A549 (cell line): Measurements from ENCODE around the gene VPS13A. TPM values are rescaled to one million over a fixed set of nuclear protein-coding genes. Genes with fewer than 3 reads are reported as not detected.

Experiments
- ATAC-seq, 2 experiments: fragments of 200-7000 bp in 1 of 2; fragments of >200 bp in 1 of 2; cut with Nextera tagmentation in 1 of 2; cut with Tn5 transposase in 1 of 2; 3 replicates each; pipeline versions ENCODE4 v1.8.0 to v1.9.1; 2018 to 2020; ENCODE audit warnings: mild to moderate bottlenecking in 1 of 2, moderate library complexity in 1 of 2
- CTCF ChIA-PET: fragments of 300-600 bp; sonication (Branson Sonifier 250); formaldehyde crosslinking; extraction: SDS; loops from one replicate; lab custom pipeline; 2021; ENCODE audit warnings: antibody characterized with exemption, inconsistent platforms; lab: Yijun Ruan, JAX
- POLR2A ChIA-PET: fragments of 350-600 bp; formaldehyde crosslinking; extraction: SDS; loops from one replicate; lab custom pipeline; 2021; ENCODE audit warnings: antibody characterized with exemption, inconsistent platforms; lab: Yijun Ruan, JAX
- DNase-seq, 2 experiments: peaks; one replicate each; pipeline versions ENCODE4 v3.0.0 to v3.0.0-alpha.2; 2011 to 2016; ENCODE audit warnings: low read depth in 1 of 2, low spot score in 1 of 2
- FAIRE-seq: peaks from 2 replicates; lab custom pipeline; 2011; peaks lifted over from hg19 to GRCh38; lab: Jason Lieb, UNC
- H3K27ac ChIP-seq, 2 experiments: fragments of >200 bp; sonication (Bioruptor Twin); formaldehyde crosslinking; 3 replicates each; pipeline ENCODE4 v1.5.1; 2016 to 2017
- H3K4me1 ChIP-seq: fragments of >200 bp; sonication (Bioruptor Twin); formaldehyde crosslinking; 3 replicates; pipeline ENCODE4 v1.6.1; 2016
- H3K4me2 ChIP-seq: fragments of >200 bp; sonication (Bioruptor Twin); formaldehyde crosslinking; 3 replicates; pipeline ENCODE4 v1.6.1; 2016
- H3K4me3 ChIP-seq: fragments of >200 bp; sonication (Bioruptor Twin); formaldehyde crosslinking; 3 replicates; pipeline ENCODE4 v1.5.1; 2016
- H3K9me3 ChIP-seq: fragments of >200 bp; sonication (Bioruptor Twin); formaldehyde crosslinking; 3 replicates; pipeline ENCODE4 v1.6.1; 2016
- CEBPB ChIP-seq, 2 experiments: fragments of >200 bp in 1 of 2; sonication (Bioruptor Twin) in 1 of 2; formaldehyde crosslinking in 1 of 2; IDR thresholded peaks; 2 replicates each; pipeline ENCODE4 v1.6.1; 2012 to 2016
- CHD2 ChIP-seq: fragments of 150-350 bp; IDR thresholded peaks from 2 replicates; pipeline ENCODE4 v1.6.1; 2014; ENCODE audit warnings: low read length; ENCODE audit not compliant: partially characterized antibody
- EHF ChIP-seq: fragments of 250-450 bp; sonication (Bioruptor Pico); IDR thresholded peaks from 2 replicates; pipeline ENCODE4 v1.5.0; 2020; ENCODE audit warnings: mild to moderate bottlenecking
- EHMT2 ChIP-seq: fragments of 200-600 bp; sonication (generic); IDR thresholded peaks from 2 replicates; pipeline ENCODE4 v1.6.1; 2016; ENCODE audit warnings: antibody characterized with exemption, low read depth, mild to moderate bottlenecking, moderate library complexity
- FOSB ChIP-seq: fragments of 250-450 bp; sonication (Bioruptor Pico); IDR thresholded peaks from 2 replicates; pipeline ENCODE4 v1.5.0; 2020; ENCODE audit warnings: mild to moderate bottlenecking, moderate library complexity
- FOSL2 ChIP-seq, 2 experiments: fragments of 450-650 bp in 1 of 2; fragments of >200 bp in 1 of 2; sonication (Bioruptor Twin) in 1 of 2; formaldehyde crosslinking; IDR thresholded peaks; 2 replicates each; pipeline versions ENCODE4 v1.5.0 to v1.6.1; 2016 to 2020; ENCODE audit warnings: mild to moderate bottlenecking in 1 of 2, moderate library complexity in 1 of 2
- GATA3 ChIP-seq: IDR thresholded peaks from 2 replicates; pipeline ENCODE4 v1.6.1; 2012; ENCODE audit warnings: borderline replicate concordance
- HOXB13 ChIP-seq: fragments of 250-450 bp; sonication (Bioruptor Pico); IDR thresholded peaks from 2 replicates; pipeline ENCODE4 v1.5.0; 2020; ENCODE audit warnings: low read depth, mild to moderate bottlenecking, moderate library complexity
- JUNB ChIP-seq: fragments of >200 bp; sonication (Bioruptor Twin); formaldehyde crosslinking; IDR thresholded peaks from 2 replicates; pipeline ENCODE4 v1.6.1; 2016
- KDM1A ChIP-seq: fragments of 200-600 bp; sonication (generic); IDR thresholded peaks from 2 replicates; pipeline ENCODE4 v1.6.1; 2016; ENCODE audit warnings: low read depth, mild to moderate bottlenecking
- KDM5A ChIP-seq: fragments of 200-600 bp; sonication (generic); IDR thresholded peaks from 2 replicates; pipeline ENCODE4 v1.6.1; 2016; ENCODE audit warnings: antibody characterized with exemption, mild to moderate bottlenecking
- MAZ ChIP-seq: fragments of 150-350 bp; IDR thresholded peaks from 2 replicates; pipeline ENCODE4 v1.6.1; 2014; ENCODE audit warnings: antibody characterized with exemption, low read depth, low read length, borderline replicate concordance
- NPAS2 ChIP-seq: fragments of 250-450 bp; sonication (Bioruptor Pico); IDR thresholded peaks from 2 replicates; pipeline ENCODE4 v1.8.0; 2022; ENCODE audit warnings: mild to moderate bottlenecking, moderate library complexity, borderline replicate concordance
- POLR2AphosphoS2 ChIP-seq: conservative IDR thresholded peaks from 2 replicates; pipeline ENCODE4 v1.6.1; 2012; ENCODE audit warnings: low read length, improper control_type of control experiment, inconsistent platforms
- RAD21 ChIP-seq, 2 experiments: fragments of >200 bp in 1 of 2; sonication (Bioruptor Twin) in 1 of 2; formaldehyde crosslinking in 1 of 2; IDR thresholded peaks in 1 of 2; conservative IDR thresholded peaks in 1 of 2; 2 replicates in 1 of 2; 3 replicates in 1 of 2; pipeline ENCODE4 v1.6.1; 2012 to 2018; ENCODE audit warnings: inconsistent platforms in 1 of 2
- RARB ChIP-seq: fragments of 250-450 bp; sonication (Bioruptor Pico); IDR thresholded peaks from 2 replicates; pipeline ENCODE4 v1.8.0; 2021; ENCODE audit warnings: mild to moderate bottlenecking, moderate library complexity
- RCOR1 ChIP-seq: fragments of 150-350 bp; IDR thresholded peaks from 2 replicates; pipeline ENCODE4 v1.6.1; 2014; ENCODE audit warnings: antibody characterized with exemption, low read length, low read depth
- RFX5 ChIP-seq: fragments of 450-650 bp; IDR thresholded peaks from 2 replicates; pipeline ENCODE4 v1.7.1; 2014; ENCODE audit warnings: antibody characterized with exemption, mild to moderate bottlenecking, moderate library complexity
- RNF2 ChIP-seq: fragments of 200-600 bp; sonication (generic); IDR thresholded peaks from 2 replicates; pipeline ENCODE4 v1.6.1; 2016; ENCODE audit warnings: low read depth, mild to moderate bottlenecking, antibody characterized with exemption, moderate library complexity, borderline replicate concordance
- SMC3 ChIP-seq: fragments of >200 bp; sonication (Bioruptor Twin); formaldehyde crosslinking; IDR thresholded peaks from 3 replicates; pipeline ENCODE4 v1.6.1; 2018; ENCODE audit warnings: inconsistent platforms
- SREBF2 ChIP-seq: fragments of 450-650 bp; IDR thresholded peaks from 2 replicates; pipeline ENCODE4 v1.6.1; 2014; ENCODE audit warnings: mild to moderate bottlenecking, moderate library complexity
- ZC3H11A ChIP-seq: fragments of 450-650 bp; IDR thresholded peaks from 2 replicates; pipeline ENCODE4 v1.6.1; 2014; ENCODE audit warnings: antibody characterized with exemption, mild to moderate bottlenecking
- WGBS: methylation state at CpG from one replicate; pipeline ENCODE4 v1.1.6; 2017; ENCODE audit errors: missing lambda C conversion rate; 5-methylcytosine and 5-hydroxymethylcytosine counted together
- polyA plus RNA-seq, 4 experiments: library from polyadenylated mRNA; depleted of rRNA in 3 of 4; stranded (reverse); fragments of >200 nt; fragmentation: RNase III in 1 of 4; extraction: RNeasy Plus Mini Kit Qiagen cat#74134 plus additional on column Dnase treatment in 1 of 4; gene quantifications; 2 replicates in 3 of 4; 3 replicates in 1 of 4; pipeline ENCODE4 v1.2.3, GENCODE V29; 2011 to 2017
- TF ChIP-seq, protein P1 (sequence below): fragments of >200 bp; sonication (Bioruptor Twin); formaldehyde crosslinking; IDR thresholded peaks from 3 replicates; pipeline ENCODE4 v1.6.1; 2016
- TF ChIP-seq, protein P2 (sequence below): fragments of 250-450 bp; sonication (Bioruptor Pico); IDR thresholded peaks from 2 replicates; pipeline ENCODE4 v1.5.0; 2020; ENCODE audit warnings: low read depth, mild to moderate bottlenecking, moderate library complexity
- TF ChIP-seq, protein P3 (sequence below): fragments of 450-650 bp; IDR thresholded peaks from 2 replicates; pipeline ENCODE4 v1.6.1; 2014; ENCODE audit warnings: antibody characterized with exemption
- TF ChIP-seq, protein P4 (sequence below): IDR thresholded peaks from 2 replicates; pipeline ENCODE4 v1.6.1; 2012; ENCODE audit warnings: low read depth, borderline replicate concordance
- TF ChIP-seq, protein P5 (sequence below): fragments of 200-600 bp; sonication (generic); IDR thresholded peaks from 2 replicates; pipeline ENCODE4 v1.6.1; 2016; ENCODE audit warnings: antibody characterized with exemption, mild to moderate bottlenecking, moderate library complexity
- TF ChIP-seq, protein P6 (sequence below): fragments of >200 bp; sonication (Bioruptor Twin); formaldehyde crosslinking; IDR thresholded peaks from 3 replicates; pipeline ENCODE4 v1.5.1; 2016

The VPS13A gene
- polyA plus RNA-seq, 2 of the 4 experiments (the other 2 are of a cell fraction): 12.3 to 66.6 TPM

DNA sequence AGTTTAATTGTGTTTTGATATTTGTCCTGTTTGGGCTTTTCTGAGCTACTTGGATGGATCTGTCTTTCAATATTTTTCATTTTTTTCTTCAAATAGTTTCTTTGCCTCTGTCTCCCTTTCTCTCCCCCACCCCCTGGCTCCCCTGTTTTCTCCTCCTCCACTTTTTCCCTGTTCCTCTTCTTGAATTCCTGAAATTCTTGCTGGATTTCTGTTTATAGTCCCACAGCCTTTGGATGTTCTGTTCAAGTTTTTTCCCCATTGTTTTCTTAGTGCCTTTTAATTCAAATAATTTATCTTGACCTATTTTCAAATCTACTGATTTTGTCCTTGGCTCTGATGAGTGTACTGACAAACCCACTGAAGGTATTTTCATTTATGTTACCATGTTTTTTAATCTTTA, 113.0 kb downstream of the VPS13A start:
- H3K4me1 ChIP-seq: no peaks in the 10 kb centered on the region
- TF ChIP-seq POLR2AphosphoS2 (no peak), CEBPB (IDR thresholded peaks at IDR 0.05) (no peak), KDM5A (no peak), RARB (no peak), RCOR1 (no peak), HOXB13 (CRISPR knock-in tag) (no peak), MAZ (no peak), EHF (CRISPR knock-in tag) (no peak), SREBF2 (no peak), EHMT2 (no peak), RNF2 (no peak), FOSL2 (IDR thresholded peaks at IDR 0.05) (no peak), FOSL2 (CRISPR knock-in tag; IDR thresholded peaks at IDR 0.05) (no peak), RFX5 (no peak)
- TF ChIP-seq, protein P1, sequence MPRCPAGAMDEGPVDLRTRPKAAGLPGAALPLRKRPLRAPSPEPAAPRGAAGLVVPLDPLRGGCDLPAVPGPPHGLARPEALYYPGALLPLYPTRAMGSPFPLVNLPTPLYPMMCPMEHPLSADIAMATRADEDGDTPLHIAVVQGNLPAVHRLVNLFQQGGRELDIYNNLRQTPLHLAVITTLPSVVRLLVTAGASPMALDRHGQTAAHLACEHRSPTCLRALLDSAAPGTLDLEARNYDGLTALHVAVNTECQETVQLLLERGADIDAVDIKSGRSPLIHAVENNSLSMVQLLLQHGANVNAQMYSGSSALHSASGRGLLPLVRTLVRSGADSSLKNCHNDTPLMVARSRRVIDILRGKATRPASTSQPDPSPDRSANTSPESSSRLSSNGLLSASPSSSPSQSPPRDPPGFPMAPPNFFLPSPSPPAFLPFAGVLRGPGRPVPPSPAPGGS: no peak
- TF ChIP-seq, protein P2, sequence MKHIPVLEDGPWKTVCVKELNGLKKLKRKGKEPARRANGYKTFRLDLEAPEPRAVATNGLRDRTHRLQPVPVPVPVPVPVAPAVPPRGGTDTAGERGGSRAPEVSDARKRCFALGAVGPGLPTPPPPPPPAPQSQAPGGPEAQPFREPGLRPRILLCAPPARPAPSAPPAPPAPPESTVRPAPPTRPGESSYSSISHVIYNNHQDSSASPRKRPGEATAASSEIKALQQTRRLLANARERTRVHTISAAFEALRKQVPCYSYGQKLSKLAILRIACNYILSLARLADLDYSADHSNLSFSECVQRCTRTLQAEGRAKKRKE: no peak
- TF ChIP-seq, protein P3, sequence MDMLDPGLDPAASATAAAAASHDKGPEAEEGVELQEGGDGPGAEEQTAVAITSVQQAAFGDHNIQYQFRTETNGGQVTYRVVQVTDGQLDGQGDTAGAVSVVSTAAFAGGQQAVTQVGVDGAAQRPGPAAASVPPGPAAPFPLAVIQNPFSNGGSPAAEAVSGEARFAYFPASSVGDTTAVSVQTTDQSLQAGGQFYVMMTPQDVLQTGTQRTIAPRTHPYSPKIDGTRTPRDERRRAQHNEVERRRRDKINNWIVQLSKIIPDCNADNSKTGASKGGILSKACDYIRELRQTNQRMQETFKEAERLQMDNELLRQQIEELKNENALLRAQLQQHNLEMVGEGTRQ: no peak
- TF ChIP-seq, protein P4, sequence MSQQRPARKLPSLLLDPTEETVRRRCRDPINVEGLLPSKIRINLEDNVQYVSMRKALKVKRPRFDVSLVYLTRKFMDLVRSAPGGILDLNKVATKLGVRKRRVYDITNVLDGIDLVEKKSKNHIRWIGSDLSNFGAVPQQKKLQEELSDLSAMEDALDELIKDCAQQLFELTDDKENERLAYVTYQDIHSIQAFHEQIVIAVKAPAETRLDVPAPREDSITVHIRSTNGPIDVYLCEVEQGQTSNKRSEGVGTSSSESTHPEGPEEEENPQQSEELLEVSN: no peak
- CTCF ChIA-PET: interaction anchor here (2.5 kb wide), 1 partner anchor 11 kb away, joined by 10 read pairs; no protein-coding TSS in a partner anchor
- no peak for DNase-seq
- no peak overlapping the region for H3K4me3 ChIP-seq
- H3K4me2 ChIP-seq: no peak overlapping the region
- FAIRE-seq: no peak
- no peak overlapping the region for H3K27ac ChIP-seq
- peaks cover 7% of the 10 kb centered on the region; the same call in 1 of the 3 replicates for H3K9me3 ChIP-seq
- no peak for ATAC-seq
- POLR2A ChIA-PET: no interaction called here

DNA sequence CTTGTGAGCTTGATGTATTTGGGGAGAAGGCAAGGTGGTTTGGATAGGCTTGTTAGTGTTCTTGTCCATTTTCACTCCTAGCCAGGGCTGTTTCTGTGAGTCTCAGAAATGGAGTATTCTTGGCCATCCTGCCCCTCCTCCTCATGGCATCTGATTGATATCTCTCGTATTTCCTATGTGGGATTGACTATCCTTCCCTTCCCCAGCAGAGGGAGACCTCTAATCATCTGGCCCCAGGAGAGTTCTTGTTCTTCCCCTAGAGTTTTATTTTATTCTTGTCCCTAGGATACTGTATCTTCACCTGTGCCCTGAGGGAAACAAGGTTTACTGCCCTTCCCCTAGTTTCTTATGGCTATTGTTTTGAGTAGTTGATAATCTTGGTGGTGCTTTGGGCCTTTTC, 114.4 kb downstream of the VPS13A start:
- H3K27ac ChIP-seq: no peak overlapping the region
- no peak for FAIRE-seq
- peaks cover 7% of the 10 kb centered on the region; the same call in 1 of the 3 replicates for H3K9me3 ChIP-seq
- ATAC-seq: peak; percentile 70 to 93
- peak; percentile 29 to 42 for DNase-seq
- 34% methylated on average over 1 of the region's 1 CpG for WGBS
- ChIA-PET CTCF (interaction anchor here (0.6 to 2.5 kb wide), 6 partner anchors 10 to 125 kb away, joined by 3 to 10 read pairs (median 3); no protein-coding TSS in a partner anchor), POLR2A (no interaction called here)
- H3K4me3 ChIP-seq: no peak overlapping the region
- no peaks in the 10 kb centered on the region for H3K4me1 ChIP-seq
- no peak overlapping the region for H3K4me2 ChIP-seq
- TF ChIP-seq NPAS2 (CRISPR knock-in tag) (no peak), ZC3H11A (no peak), FOSB (CRISPR knock-in tag) (no peak), CHD2 (no peak), JUNB (no peak), SREBF2 (no peak), SMC3 (no peak), KDM1A (no peak), RAD21 (conservative IDR thresholded peaks at IDR 0.05 in 1 of 2, IDR thresholded peaks at IDR 0.05 in 1 of 2) (peak; percentile 22 to 34; a peak in 2 of 5 replicates), GATA3 (peak; percentile 21; the same call in 1 of the 2 replicates)
- TF ChIP-seq, protein P5, sequence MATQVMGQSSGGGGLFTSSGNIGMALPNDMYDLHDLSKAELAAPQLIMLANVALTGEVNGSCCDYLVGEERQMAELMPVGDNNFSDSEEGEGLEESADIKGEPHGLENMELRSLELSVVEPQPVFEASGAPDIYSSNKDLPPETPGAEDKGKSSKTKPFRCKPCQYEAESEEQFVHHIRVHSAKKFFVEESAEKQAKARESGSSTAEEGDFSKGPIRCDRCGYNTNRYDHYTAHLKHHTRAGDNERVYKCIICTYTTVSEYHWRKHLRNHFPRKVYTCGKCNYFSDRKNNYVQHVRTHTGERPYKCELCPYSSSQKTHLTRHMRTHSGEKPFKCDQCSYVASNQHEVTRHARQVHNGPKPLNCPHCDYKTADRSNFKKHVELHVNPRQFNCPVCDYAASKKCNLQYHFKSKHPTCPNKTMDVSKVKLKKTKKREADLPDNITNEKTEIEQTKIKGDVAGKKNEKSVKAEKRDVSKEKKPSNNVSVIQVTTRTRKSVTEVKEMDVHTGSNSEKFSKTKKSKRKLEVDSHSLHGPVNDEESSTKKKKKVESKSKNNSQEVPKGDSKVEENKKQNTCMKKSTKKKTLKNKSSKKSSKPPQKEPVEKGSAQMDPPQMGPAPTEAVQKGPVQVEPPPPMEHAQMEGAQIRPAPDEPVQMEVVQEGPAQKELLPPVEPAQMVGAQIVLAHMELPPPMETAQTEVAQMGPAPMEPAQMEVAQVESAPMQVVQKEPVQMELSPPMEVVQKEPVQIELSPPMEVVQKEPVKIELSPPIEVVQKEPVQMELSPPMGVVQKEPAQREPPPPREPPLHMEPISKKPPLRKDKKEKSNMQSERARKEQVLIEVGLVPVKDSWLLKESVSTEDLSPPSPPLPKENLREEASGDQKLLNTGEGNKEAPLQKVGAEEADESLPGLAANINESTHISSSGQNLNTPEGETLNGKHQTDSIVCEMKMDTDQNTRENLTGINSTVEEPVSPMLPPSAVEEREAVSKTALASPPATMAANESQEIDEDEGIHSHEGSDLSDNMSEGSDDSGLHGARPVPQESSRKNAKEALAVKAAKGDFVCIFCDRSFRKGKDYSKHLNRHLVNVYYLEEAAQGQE: no peak
- TF ChIP-seq, protein P6, sequence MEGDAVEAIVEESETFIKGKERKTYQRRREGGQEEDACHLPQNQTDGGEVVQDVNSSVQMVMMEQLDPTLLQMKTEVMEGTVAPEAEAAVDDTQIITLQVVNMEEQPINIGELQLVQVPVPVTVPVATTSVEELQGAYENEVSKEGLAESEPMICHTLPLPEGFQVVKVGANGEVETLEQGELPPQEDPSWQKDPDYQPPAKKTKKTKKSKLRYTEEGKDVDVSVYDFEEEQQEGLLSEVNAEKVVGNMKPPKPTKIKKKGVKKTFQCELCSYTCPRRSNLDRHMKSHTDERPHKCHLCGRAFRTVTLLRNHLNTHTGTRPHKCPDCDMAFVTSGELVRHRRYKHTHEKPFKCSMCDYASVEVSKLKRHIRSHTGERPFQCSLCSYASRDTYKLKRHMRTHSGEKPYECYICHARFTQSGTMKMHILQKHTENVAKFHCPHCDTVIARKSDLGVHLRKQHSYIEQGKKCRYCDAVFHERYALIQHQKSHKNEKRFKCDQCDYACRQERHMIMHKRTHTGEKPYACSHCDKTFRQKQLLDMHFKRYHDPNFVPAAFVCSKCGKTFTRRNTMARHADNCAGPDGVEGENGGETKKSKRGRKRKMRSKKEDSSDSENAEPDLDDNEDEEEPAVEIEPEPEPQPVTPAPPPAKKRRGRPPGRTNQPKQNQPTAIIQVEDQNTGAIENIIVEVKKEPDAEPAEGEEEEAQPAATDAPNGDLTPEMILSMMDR: peak; percentile 42
- TF ChIP-seq, protein P3: no peak
